GM21723 (cell line): ENCODE measurements around the gene SNRPD3.
A peak's percentile ranks its signal among the peaks of the same experiment; 100 is the strongest.

Source experiments
- ATAC-seq: cut with Tn5 transposase; IDR thresholded peaks from one replicate; pipeline ENCODE4 v1.9.1; 2021; ENCODE audit warnings: mild to moderate bottlenecking, moderate library complexity; ENCODE audit not compliant: unreplicated experiment

Gene SNRPD3

DNA sequence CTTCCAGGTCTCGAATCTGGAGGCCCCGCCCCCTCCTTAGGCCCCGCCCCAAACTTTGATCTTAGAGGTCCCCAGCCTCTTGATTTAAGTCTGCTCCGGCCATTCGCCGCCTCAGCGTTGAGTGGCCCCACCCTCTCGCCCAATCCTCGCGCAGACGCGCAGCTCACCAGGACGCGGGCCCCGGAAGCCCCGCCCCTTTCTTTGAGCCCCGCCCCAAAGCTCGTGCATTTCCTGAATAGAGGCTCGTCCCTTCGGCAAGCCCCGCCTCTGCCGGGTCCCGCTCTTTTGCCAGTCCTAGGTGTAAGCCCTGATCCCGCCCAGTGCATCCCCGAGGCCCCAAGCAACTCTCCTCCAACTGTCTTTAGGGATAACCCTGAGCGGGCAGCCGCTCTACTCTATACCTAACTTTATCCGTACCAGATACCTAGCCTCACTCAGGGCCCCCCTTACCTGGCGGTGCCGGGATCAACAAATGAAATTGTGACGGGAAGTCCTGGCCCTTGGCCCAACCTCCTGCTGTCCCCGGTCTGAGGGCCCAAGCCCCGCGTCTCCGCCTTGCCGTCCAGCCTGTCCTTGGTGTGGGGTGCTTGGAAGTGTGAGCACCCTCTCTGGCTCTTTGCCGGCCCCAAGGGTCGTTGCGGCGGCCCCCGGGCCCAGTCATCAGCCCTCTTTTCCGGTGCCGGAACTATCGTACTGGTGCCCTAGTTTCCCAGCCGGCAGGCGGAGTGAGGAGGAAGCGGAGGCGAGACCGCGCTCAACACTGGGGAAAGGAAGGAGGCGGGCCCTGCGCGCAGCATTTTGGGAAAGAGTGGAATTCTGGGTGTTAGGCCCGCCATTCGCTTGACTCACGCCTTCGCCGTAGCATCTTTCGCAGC is at the start of gene SNRPD3:
Gene SNRPD3 (plus strand): TSS at position 835 of the 875 bp plus-strand sequence. CDS start 1,676 bp downstream, outside the sequence.
- peak; percentile 68 for ATAC-seq

DNA sequence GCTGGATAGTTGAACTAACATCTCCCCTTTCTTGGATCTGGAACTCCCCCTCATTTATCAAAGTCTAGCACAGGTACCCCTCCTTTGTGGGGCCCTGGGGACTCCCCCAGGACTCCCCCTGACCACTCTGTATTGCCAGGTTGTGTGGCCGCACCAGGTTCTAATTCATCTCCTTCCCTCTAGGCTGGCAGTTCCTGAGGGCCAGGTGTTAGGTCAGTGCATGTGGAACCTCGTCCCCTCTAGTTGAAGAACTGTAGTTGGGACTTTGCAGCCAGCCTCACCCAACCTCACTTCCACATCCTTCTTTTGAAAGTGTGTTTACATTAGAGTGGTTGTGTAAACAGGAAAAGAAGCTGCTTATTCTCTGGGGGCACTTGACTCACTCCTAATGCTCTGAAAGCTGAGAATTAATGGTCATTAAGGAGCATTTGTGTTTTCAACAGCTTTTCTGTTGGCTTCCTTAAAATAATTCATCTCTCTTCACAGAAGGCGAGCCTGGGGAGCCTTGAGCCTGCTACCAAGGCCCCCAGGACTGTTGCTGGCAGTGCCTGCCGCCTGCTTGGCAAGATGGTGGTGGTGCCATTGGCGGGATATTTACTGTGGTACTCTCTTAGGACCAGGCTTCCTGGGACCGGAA is 48.9 kb upstream of the SNRPD3 start:
- ATAC-seq, result no peak

DNA sequence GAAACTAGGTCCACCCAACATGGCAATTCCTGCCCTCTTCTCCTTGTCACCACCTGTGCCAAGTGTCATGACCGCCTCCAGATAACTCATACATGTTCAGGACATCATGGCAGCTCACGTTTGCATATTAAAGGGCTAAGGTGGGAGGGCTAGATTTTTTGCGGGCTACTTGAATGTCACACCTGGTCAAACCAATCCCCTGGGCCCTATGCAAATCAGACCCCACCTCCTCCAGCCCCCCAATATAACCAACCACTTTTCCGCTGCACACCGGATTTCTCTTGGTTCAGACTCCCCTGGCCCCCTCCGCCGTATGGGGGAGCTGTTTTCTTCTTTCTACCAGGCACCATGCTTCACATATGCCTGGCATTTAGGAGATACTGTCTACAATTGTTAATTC is 48.1 kb upstream of the SNRPD3 start:
- ATAC-seq, result no peak

DNA sequence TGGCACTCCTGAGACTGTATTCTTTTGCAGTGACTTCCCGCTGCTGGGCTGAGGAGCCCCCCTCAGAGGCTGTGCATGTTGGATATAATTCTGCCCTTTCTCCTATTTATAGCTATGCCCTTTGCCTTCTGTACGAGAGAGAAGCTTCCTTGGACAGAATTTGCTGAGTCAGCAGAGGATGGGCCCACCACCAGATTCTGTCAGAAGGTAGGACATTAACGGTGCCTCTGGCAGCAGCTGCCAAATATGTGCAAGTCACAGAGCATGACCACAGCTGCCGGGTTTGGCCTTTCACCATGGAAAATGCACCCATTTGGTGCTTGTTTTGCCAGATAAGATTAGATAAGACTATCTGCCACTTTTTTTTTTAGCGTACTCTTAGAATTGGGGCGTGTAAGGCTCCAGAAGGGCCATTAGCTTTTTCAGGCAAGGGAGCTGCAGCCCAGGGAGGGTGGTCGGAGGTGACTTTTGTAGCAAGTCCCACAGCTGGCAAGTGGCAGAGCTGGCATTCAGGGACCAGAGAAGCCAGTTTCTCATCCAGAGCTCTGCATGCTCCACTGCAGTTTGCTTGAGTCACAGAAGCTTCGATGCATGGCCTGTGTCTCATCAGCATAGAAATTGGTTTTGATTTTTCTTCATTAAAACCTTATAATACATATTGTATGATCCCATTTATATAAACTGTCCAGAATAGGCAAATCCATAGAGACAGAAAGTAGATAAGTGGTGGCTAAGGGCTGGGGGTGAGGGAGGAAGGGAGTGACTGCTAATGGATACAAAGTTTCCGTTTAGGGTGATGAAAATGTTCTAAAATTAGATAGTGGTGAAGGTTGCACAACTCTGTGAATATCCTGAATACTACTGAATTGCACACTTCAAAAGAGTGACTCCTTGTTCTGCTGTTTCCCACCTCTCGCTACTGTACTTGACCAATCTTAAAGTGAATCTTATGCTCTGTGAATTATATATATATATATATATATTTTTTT is 44.9 kb upstream of the SNRPD3 start:
- ATAC-seq, result no peak

DNA sequence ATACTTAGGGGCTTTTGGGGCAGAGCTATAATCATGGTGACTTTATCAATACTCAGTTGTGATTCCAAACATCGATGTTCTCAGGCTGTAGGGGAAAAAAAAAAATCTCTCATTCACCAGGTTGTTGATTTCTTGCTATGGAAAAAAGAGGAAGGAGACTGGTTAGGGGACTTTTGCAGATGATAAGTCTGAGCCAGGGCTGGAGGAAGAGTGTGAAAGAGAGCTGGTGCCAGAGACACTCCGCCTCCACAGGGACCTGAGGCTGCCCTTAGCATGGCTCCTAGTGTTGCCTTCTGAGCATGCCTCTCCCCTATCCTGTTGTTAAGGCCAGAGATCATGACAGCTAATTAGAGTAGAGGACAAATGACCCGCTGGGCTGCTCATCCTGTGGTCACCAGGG is 43.8 kb upstream of the SNRPD3 start:
- no peak for ATAC-seq

DNA sequence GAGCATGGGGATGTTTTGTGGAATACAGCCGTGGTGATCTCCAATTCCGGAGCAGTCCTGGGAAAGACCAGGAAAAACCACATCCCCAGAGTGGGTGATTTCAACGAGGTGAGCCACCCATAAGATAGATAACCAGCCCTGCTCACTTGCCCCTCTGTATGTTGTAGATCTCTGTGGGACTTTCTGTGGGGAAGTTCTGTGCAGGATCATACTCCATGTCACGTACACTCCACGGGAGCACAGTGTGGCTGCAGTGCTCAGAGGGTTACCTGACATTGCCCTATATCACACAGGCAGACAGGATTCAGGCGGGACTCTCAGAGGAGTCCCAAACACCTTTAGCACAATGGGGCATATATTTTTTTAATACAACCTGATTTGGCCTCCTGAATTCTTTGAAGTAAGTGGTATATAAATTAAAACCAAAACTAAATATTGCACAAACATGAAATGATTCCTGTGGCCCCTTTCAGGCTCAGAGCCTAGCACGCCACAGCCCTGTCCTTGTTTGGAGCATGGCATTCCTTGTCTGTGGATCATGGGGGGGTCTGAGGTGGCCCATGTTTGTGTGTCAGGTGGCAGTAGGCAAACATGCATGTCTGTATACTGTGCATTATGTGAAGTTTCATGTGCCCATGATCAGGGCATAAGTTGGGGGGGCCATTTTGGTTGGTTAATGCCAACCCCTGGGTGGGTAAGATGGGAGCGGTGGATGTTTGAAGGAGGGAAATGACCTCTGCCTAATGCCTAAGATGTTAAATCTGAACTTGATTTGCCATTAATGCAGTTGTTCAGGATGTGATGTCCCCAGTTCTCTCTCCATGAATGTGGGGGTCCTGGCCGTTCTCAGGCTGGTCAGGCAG is 42.2 kb upstream of the SNRPD3 start:
- ATAC-seq, result no peak

DNA sequence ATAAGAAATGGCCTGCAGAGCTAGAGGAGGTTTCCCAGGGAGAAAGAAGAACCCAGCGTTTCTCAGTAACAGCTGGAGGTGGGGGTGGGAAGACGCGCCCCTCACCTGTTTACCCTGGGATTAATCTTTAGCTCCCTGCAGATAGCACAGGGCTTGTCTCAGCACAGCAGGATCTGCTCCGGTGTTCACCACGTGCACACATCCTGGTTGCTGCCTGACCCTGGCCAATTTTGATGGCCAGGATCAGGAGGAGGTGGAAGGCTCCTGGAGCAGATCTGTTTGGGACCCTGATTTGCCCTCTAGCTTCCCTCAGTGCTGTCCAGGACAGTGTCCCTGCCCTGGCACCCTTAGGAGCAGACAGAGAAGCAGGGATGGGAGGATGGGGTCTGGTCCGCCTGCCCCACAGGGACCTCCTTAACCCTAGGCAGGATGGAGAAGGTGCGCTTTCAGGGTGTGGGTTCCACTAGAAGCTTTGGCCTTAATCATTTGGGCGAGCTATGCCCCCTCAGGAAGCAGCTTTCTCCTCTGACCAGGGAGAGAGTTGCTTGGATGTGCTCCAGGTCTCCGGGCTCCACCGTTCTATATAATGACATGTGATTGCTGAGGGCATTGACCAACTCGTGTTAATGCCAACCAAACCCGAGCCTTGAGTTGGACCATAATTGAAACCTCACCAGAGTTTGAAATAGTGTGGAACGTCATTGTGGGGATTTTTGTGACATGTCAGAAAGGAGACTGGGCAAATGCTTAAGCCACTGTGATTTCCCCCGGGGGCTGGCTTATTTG is 41.4 kb upstream of the SNRPD3 start:
- no peak for ATAC-seq

DNA sequence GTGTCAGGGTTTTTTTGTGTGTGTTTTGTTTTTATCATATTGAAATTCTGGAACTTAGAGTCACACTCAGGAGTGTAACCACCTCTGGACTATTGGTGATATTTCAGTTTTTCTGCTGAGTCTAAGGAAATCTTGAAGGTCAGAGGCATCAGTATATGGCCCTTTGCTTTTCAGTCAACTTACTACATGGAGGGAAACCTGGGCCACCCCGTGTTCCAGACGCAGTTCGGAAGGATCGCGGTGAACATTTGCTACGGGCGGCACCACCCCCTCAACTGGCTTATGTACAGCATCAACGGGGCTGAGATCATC is 40.8 kb upstream of the SNRPD3 start:
- no peak for ATAC-seq

DNA sequence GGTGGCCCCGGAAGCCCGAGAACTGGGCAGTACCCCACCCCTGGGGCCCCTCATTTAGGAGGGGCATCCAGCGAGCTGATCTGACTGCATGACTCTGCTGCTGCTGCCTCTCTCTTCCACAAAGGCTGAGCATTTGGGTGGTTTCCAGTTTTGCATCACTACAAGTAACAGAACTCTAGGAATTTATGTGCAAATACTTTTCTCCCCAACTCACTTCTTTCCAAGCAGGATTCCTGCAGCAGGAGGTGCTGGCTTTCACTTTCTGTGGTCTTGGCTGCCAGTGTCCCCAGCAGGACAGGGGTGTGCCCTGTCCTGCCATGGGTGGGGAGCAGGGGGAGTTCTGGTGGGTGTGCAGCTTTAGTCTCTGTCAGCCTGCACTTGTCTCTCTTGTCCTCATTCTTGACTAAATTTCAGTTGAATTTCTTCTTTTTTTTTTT is 39.5 kb upstream of the SNRPD3 start:
- ATAC-seq, result no peak

DNA sequence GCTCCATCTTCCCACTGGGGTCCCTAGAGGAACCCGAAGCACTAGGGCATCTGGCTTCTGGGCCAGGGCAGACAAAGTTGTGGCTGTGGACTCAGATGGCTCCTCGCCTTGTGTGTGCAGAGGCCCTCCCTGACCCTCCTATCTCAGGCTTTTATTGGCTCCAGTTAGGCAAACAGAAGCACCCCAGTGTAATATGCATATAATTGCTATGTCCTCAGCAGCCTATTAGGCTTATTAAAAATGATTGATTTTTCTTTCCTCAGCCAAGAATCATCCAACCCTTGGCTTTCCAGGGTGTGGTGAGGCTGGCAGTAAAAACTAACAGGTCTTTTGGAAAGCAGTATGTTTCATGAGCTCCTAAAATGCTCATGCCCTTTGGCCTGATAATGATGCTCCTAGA is 38.4 kb upstream of the SNRPD3 start:
- ATAC-seq, result no peak

DNA sequence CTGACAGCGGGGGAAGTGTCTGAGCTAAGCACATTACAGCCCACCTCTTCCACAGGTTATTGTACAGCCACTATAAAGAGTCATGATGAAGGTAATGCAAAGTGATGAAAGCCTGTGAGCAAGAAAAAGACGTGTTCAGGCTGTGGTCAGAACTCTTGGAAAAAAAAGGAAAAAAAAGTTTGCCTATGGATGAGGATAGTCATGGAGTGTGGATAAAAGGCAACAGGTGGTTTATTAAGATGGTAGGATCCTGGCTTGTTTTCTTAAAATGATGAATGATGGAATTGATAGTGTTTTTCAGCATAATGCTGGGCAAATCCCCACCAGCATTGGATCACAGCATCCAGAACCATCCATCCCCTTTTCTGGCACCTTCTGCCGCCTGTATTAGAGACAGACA is 37.6 kb upstream of the SNRPD3 start:
- ATAC-seq, result no peak

DNA sequence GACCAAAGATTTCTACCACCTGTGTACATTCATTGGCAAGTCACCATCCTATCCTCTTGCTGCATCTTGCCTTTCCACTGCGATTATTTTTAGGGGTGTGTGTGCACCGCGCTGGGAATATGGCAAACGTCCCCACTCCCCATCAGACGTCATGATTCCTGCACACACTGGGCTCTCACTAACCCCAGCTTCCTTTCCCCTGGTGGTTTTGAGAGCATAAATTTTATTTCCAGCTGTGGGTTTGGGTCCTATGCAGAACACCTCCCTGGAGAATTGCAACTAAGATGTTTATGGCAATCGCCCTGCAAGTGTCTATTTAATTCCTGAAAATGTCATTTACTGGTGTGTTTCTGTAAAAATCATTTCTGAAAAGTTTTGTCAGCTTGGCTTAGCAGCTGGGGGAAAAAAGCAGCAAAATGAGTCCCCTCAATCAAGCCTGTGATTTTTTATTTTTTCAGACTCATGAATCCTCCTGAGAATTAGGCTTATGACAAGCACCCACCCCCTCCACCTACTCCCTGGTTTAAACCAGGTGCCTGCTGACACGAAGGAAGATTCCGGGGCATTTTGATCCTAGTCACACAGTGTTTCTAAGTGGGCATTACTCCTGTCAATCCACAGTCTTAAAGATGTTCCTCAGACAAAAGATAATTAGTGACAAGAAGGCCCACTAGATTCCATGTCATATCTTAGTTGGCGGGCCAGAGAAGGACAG is 36.9 kb upstream of the SNRPD3 start:
- no peak for ATAC-seq

DNA sequence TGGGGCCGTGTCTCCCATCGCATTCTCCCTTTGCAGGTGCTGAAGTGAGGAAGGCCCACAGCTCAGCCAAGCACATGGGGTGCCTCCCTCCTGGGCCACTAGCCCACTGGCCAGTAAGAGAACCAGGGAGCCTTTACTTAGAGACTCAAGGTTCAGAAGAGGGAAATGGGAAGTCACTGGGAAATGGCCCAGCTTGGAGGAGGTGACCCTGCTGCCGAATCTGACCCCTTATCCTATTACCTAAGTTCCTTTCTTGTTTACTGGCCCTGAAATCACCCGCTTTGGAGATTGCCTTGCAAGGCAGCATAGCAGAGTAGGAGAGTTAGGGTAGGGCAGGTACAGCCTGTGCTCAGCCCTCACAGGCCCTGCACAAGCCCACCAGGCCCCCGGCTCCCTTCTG is 36.3 kb upstream of the SNRPD3 start:
- no peak for ATAC-seq

DNA sequence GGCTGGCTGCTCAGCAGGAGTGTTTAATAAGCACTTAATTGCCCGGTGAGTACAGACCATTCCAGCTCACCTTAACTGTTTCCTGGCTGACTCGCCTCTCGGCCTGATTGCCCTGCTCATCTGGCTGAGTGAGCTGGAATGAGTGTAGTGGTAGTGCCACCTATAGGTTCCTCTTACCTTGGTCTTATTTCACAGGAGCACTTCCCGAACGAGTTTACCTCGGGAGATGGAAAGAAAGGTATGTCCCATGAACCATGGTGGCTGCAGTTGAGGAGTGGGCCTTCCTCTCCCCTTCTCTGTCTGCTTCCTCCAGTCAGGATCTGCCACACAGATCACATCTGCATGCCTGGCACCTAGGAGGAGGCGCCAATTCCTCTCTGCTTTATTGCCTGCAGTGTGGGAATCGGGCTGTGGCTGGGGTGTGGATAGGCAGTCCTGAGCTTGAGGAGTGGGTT is 34.0 kb upstream of the SNRPD3 start:
- no peak for ATAC-seq

DNA sequence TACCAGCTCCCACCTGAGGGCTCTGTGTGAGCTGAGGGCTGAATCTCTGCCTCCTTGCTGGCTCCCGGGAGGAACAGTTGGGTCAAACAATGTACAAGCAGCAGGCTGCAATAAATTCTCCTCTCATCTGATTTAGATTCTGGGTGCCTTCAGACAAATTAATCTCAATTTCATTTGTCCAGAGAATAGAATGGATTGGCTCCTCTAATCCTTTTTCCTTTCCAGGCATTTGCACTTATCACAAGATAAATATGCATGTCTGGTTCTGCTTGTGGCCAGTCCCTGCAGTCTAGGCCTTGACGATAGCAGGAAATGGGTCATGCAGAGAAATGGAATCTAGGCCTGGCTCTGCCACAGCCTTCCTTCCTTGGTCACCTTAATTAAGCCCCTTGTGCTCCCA is 31.9 kb upstream of the SNRPD3 start:
- no peak for ATAC-seq

DNA sequence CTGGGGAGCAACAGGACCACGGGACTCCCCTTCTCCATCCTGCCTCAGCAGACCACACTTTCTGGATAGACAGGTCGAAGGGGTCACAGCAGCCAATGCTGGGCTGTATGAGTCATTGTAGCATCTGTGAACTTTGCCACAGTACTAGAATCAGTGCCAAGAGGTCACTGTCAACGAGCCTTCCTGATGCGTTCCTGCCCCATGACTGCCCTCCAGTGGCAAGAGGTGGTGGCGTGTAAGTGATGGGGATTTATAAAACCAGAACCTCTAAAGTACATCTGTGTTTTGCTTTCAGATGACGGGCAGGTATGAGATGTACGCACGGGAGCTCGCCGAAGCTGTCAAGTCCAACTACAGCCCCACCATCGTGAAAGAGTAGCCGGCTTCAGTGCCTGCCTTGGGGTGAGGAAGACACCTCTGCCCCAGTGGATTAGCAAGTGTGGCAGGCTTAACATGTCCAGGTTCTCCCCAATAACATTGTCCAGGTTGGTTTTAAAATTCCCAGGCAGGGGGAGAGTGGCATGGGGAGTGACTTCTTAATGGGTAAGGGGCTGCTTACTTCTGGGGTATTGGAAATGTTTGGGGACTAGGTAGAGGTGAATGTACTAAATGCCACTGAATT is 30.3 kb upstream of the SNRPD3 start:
- ATAC-seq, result peak; percentile 65

DNA sequence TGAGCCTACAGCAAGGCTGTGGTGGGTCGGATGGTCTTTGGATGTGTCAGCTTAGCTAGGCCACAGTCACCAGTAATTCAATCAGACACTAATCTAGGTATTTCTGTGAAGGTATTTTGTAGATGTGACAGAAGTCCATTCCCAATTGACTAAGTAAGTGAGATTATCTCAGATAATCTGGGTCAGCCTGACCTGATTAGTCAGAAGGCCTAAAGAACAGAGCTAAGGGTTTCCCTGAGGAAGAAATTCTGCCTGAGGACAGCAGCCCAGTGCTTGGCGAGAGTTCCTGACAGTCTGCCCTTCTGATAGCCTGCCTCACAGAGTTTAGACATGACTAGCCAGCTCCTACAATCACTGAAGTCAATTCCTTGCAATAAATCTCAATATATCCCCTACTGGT is 29.6 kb upstream of the SNRPD3 start:
- ATAC-seq, result no peak

DNA sequence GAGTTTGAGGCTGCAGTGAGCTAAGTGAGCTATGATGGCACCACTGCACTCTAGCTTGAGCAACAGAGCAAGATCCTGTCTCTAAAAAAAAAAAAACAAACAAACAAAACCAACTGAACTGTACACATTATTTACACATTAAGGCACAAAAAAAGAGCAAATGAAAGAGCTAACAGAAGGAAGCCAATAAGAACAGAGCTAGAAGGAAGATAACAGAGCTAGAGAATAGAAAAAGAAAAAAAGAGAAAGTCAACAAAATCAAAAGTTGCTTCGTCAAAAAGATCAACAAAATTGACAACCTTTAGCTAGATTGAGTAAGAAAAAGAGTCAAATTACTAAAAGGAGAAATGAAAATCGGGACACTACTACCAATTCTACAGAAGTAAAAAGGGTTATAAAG is 25.9 kb upstream of the SNRPD3 start:
- no peak for ATAC-seq
